ENCODE data around the gene CHMP2A. TPM values are rescaled to one million over a fixed set of nuclear protein-coding genes. Genes with fewer than 3 reads are reported as not detected.
A peak's percentile ranks its signal among the peaks of the same experiment; 100 is the strongest.

Gene CHMP2A
- total and polyA plus RNA-seq, 9 donors: 54.2 to 143 (median 98.3) TPM

GRCh38 chr19:58558623-58559274, 3.8 kb upstream of the CHMP2A start:
- H3K9me3 ChIP-seq: no peaks in the 10 kb centered on the region
- H3K27ac ChIP-seq: peak overlapping the region; percentile 88 to 99
- WGBS, 3 donors: 0% methylated on average over 29 to 76 of the region's 76 CpGs
- peak overlapping the region; percentile 70 for H3K4me3 ChIP-seq
- H3K36me3 ChIP-seq: no peaks in the 10 kb centered on the region
- DNase-seq: peak; percentile 99 to 100 (median 100)
- intact Hi-C loops (cut with DNase I): loop anchor here in 1 of 4 donors (1.0 kb wide), 1 partner anchor 39 kb away; the partner anchor contains the start of gene ZBTB45
- TF ChIP-seq EP300 (IDR thresholded peaks at IDR 0.05) (no peak), POLR2A (IDR thresholded peaks at IDR 0.05) (no peak), CTCF (IDR thresholded peaks at IDR 0.05) (no peak)
- peaks cover 33% of the 10 kb centered on the region for H3K4me1 ChIP-seq (ENCODE audit: insufficient read depth)
- no peaks in the 10 kb centered on the region for H3K27me3 ChIP-seq

DNA sequence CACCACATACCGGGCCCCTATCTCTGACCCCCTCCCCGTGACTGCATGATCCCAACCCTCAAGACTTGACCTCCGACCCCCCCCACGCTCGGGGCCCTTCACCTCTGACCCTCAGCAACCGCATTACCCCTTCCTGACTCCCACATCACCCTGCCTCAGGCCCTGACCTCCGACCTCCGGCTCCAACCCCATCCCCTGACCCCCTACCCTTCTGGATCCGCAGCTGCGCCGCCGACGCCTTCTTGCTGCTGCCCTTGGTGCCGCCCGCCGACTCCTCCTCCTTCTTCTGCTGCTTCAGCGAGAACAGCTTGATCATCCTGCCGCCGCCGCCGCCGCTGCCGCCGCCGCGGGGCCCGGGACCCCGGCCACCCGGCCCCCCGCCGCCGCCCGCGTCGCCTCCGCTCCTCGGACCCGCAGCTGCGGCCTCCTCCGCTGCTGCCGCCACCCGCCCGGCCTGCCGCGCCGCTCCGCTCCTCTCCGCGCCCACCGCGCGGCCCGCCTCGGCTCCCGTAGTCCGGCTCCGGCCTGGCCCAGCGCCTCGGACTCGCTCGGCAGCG, 3.2 kb upstream of the CHMP2A start, which contains the start of gene UBE2M:
Gene UBE2M (minus strand): TSS at position 546 of the 557 bp plus-strand sequence. CDS start 230 bp downstream, at position 316.
- intact Hi-C loops (cut with DNase I): loop anchor here in 1 of 4 donors (1.0 kb wide), 1 partner anchor 39 kb away; the partner anchor contains the start of gene ZBTB45
- Histone ChIP-seq H3K27ac (peak within 1 kb of the TSS; percentile 88 to 99), H3K4me3 (peak within 1 kb of the TSS; percentile 70), H3K9me3 (no peaks in the 10 kb centered on the region), H3K4me1 (ENCODE audit: insufficient read depth) (peaks cover 33% of the 10 kb centered on the region), H3K36me3 (no peaks in the 10 kb centered on the region), H3K27me3 (no peaks in the 10 kb centered on the region)
- TF ChIP-seq CTCF (IDR thresholded peaks at IDR 0.05) (no peak), POLR2A (IDR thresholded peaks at IDR 0.05) (no peak), EP300 (IDR thresholded peaks at IDR 0.05) (no peak)
- 1 to 2% (median 1%) methylated on average over 19 to 62 of the region's 62 CpGs for WGBS, 3 donors
- peak; percentile 69 to 85 (median 81) for DNase-seq

DNA sequence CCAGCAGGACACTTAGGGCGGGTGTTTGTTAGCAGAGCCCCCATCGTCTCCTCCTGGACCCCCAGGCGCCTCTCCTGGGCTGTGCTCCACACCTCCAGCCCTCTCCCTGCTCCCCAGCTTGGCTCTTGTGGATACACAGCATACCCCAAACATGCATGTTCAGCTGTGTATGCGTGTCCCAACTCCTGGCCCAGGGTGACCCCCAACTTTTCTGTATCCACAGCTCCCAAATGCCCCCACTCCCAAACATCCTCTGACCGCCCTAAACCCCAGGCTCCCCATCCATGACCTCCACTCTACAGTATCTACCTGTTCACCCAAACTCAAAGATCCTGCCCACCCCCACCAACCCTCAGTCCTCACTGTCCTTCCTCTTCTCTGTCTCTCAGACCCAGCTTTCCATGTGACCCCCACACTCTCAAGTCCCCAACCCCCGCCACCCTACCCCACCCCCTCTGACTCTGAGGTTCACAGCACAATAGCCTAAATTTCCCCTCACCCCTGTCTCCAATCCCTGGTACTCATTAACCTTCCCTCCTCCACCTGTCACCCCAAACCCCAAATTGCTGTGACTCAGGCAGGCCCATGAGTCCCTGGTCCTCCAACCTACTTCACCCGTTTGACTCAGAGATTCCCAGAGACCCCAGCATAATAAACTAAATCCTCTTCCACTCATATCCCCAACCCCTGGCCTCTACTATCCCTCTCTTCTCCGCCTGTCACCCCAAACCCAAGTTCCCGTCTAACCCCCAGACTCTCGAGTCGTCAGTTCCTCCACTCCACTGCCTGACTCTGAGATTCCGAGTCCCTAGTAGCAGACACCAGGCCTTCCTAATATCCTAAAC, 2.5 kb upstream of the CHMP2A start:
- TF ChIP-seq CTCF (IDR thresholded peaks at IDR 0.05) (no peak), EP300 (IDR thresholded peaks at IDR 0.05) (no peak), POLR2A (IDR thresholded peaks at IDR 0.05) (no peak)
- WGBS, 3 donors: 25 to 31% (median 27%) methylated on average over 12 of the region's 12 CpGs
- Histone ChIP-seq H3K4me3 (peak overlapping the region; percentile 70), H3K4me1 (ENCODE audit: insufficient read depth) (peaks cover 26% of the 10 kb centered on the region), H3K36me3 (no peaks in the 10 kb centered on the region), H3K27me3 (no peaks in the 10 kb centered on the region), H3K9me3 (no peaks in the 10 kb centered on the region), H3K27ac (peak overlapping the region; percentile 88 to 99)
- peak in 4 of 5 donors; percentile 35 to 43 (median 39) for DNase-seq
- intact Hi-C loops (cut with DNase I): loop anchor here in 1 of 4 donors (1.0 kb wide), 1 partner anchor 38 kb away; the partner anchor contains the start of gene ZBTB45

DNA sequence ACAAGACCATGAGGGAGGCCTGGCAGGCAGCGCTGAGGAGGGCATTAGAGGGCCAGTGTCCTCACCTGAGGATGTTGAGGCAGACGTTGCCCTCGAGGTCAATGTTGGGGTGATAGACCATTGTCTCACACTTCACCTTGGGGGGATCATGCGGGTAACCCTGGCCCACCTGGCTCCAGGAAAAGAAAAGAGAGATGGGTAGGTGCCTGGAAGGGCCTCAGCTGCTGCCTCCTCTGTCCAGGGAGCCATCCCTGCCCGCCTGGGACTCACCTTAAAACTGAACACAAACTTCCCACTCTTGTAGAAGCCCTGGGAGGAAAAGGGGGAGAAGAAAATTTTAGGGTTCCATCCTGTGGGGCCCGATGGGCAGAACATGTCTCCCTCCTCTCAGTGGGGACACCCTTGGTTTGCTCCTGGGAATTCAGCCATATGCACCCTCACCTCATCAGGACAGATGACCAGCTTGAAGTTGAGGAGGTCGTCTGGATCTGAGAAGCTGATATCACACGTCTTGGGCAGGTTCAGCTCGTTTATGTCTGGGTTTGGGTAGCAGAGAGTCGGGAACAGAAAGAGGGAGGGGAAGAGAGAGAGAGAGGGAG, 1.8 kb upstream of the CHMP2A start:
- no peak for TF ChIP-seq CTCF (IDR thresholded peaks at IDR 0.05)
- TF ChIP-seq POLR2A (IDR thresholded peaks at IDR 0.05): no peak
- TF ChIP-seq EP300 (IDR thresholded peaks at IDR 0.05): no peak
- Histone ChIP-seq H3K27me3 (no peaks in the 10 kb centered on the region), H3K9me3 (no peaks in the 10 kb centered on the region), H3K27ac (no peak overlapping the region), H3K4me3 (peak overlapping the region; percentile 70), H3K4me1 (ENCODE audit: insufficient read depth) (peaks cover 22% of the 10 kb centered on the region), H3K36me3 (no peaks in the 10 kb centered on the region)
- peak in 4 of 5 donors; percentile 30 to 45 (median 40) for DNase-seq
- WGBS, 3 donors: 43 to 56% (median 47%) methylated on average over 10 of the region's 10 CpGs
- intact Hi-C loops (cut with DNase I): no loop called here
